ENCODE results near the gene AHNAK2. TPM values are rescaled to one million over a fixed set of nuclear protein-coding genes. Genes with fewer than 3 reads are reported as not detected.
"Not testable (repeated sequence)": the region's sequence is repeated elsewhere in the genome, so short reads cannot be mapped to it uniquely, and the experiment has no call there.

AHNAK2 gene
- total and polyA plus RNA-seq, 3 experiments from 2014 or later = 0.04 TPM; not detected in 2

DNA sequence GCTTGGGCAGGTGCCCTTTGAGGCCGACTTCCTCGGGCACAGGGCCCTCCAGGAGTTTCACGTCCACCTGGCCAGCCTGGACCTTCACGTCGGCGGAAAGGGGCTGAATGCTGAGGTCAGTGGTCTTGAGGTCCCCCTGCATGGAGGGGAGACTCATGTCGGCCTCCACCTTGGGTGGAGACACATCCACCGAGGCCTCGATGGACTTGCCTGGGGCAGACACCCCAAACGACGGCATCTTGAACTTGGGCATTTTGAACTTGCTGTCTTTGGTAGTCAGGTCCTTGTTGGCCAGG, 29.5 kb downstream of the AHNAK2 start:
- POLR2A ChIA-PET = no interaction called here
- Histone ChIP-seq H3K4me1 (ENCODE audit: insufficient read depth, low read length) (no peaks in the 10 kb centered on the region), H3K36me3 (ENCODE audit: insufficient read depth, low read length) (no peaks in the 10 kb centered on the region), H3K9me3 (ENCODE audit: low read length) (no peaks in the 10 kb centered on the region), H3K4me3 (ENCODE audit: low read length) (no peak overlapping the region), H3K27me3 (ENCODE audit: insufficient read depth, low read length, poor library complexity, severe bottlenecking) (no peaks in the 10 kb centered on the region), H3K27ac (ENCODE audit: low read depth, low read length) (no peak overlapping the region)
- H3K4me1 Mint-ChIP-seq = no peaks in the 10 kb centered on the region
- H3K9me3 Mint-ChIP-seq = no peaks in the 10 kb centered on the region
- DNase-seq = no peak
- CTCF ChIA-PET = no interaction called here
- no peaks in the 10 kb centered on the region for H3K36me3 Mint-ChIP-seq
- H3K27me3 Mint-ChIP-seq = peaks cover 0 to 6% of the 10 kb centered on the region in 2 donors
- H3K27ac Mint-ChIP-seq = no peak overlapping the region
- H3K4me3 Mint-ChIP-seq = peak overlapping the region in 1 of 7 donors; percentile 40

GRCh38 chr14:104947881-104948735, 30.1 kb downstream of the AHNAK2 start:
- DNase-seq = peak in 1 of 5 donors; percentile 38
- H3K27me3 ChIP-seq (ENCODE audit: insufficient read depth, low read length, poor library complexity, severe bottlenecking); H3K9me3 Mint-ChIP-seq; H3K4me3 ChIP-seq (ENCODE audit: low read length); H3K4me1 ChIP-seq (ENCODE audit: insufficient read depth, low read length); H3K4me1 Mint-ChIP-seq; H3K27me3 Mint-ChIP-seq; H3K36me3 Mint-ChIP-seq; H3K4me3 Mint-ChIP-seq; CTCF ChIA-PET; H3K9me3 ChIP-seq (ENCODE audit: low read length); POLR2A ChIA-PET; H3K36me3 ChIP-seq (ENCODE audit: insufficient read depth, low read length); H3K27ac Mint-ChIP-seq; H3K27ac ChIP-seq (ENCODE audit: low read depth, low read length): not testable (repeated sequence)

DNA sequence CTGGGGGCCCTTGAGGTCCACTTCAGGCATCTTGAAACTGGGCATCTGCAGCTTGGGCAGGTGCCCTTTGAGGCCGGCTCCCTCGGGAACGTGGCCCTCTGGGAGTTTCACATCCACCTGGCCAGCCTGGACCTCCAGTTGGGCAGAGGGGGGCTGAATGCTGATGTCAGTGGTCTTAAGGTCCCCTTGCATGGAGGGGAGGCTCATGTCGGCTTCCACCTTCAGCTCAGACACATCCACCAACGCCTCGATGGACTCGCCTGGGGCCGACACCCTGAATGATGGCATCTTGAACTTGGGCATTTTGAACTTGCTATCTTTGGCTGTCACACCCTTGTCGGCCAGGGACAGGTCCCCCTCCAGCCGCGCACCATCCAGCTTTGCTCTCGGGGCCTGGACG, 31.0 kb downstream of the AHNAK2 start:
- H3K27me3 ChIP-seq (ENCODE audit: insufficient read depth, low read length, poor library complexity, severe bottlenecking); H3K9me3 Mint-ChIP-seq; H3K27ac Mint-ChIP-seq; H3K27me3 Mint-ChIP-seq; CTCF ChIA-PET; H3K27ac ChIP-seq (ENCODE audit: low read depth, low read length); POLR2A ChIA-PET; H3K4me3 ChIP-seq (ENCODE audit: low read length); H3K4me1 Mint-ChIP-seq; H3K36me3 Mint-ChIP-seq; H3K9me3 ChIP-seq (ENCODE audit: low read length); H3K4me1 ChIP-seq (ENCODE audit: insufficient read depth, low read length); H3K36me3 ChIP-seq (ENCODE audit: insufficient read depth, low read length): not testable (repeated sequence)
- DNase-seq = peak in 1 of 5 donors; percentile 45
- H3K4me3 Mint-ChIP-seq = peak overlapping the region in 1 of 7 donors; percentile 32

GRCh38 chr14:104945986-104946965, 31.9 kb downstream of the AHNAK2 start:
- H3K4me1 ChIP-seq (ENCODE audit: insufficient read depth, low read length); H3K27ac ChIP-seq (ENCODE audit: low read depth, low read length); H3K36me3 Mint-ChIP-seq; H3K27me3 Mint-ChIP-seq; H3K27me3 ChIP-seq (ENCODE audit: insufficient read depth, low read length, poor library complexity, severe bottlenecking); POLR2A ChIA-PET; H3K4me3 Mint-ChIP-seq; H3K36me3 ChIP-seq (ENCODE audit: insufficient read depth, low read length); H3K4me3 ChIP-seq (ENCODE audit: low read length); CTCF ChIA-PET; H3K9me3 ChIP-seq (ENCODE audit: low read length); H3K9me3 Mint-ChIP-seq; H3K27ac Mint-ChIP-seq; H3K4me1 Mint-ChIP-seq: not testable (repeated sequence)
- peak in 1 of 5 donors; percentile 33 for DNase-seq

- H3K27me3 Mint-ChIP-seq; H3K27me3 ChIP-seq (ENCODE audit: insufficient read depth, low read length, poor library complexity, severe bottlenecking); H3K9me3 Mint-ChIP-seq; H3K4me1 Mint-ChIP-seq; H3K4me1 ChIP-seq (ENCODE audit: insufficient read depth, low read length); H3K36me3 Mint-ChIP-seq; H3K27ac Mint-ChIP-seq; H3K9me3 ChIP-seq (ENCODE audit: low read length); H3K4me3 Mint-ChIP-seq; H3K36me3 ChIP-seq (ENCODE audit: insufficient read depth, low read length); CTCF ChIA-PET; H3K27ac ChIP-seq (ENCODE audit: low read depth, low read length); H3K4me3 ChIP-seq (ENCODE audit: low read length); POLR2A ChIA-PET: not testable (repeated sequence)
- DNase-seq = peak in 1 of 5 donors; percentile 39
Measured at GRCh38 chr14:104945266-104945665, 32.9 kb downstream of the AHNAK2 start.

DNA sequence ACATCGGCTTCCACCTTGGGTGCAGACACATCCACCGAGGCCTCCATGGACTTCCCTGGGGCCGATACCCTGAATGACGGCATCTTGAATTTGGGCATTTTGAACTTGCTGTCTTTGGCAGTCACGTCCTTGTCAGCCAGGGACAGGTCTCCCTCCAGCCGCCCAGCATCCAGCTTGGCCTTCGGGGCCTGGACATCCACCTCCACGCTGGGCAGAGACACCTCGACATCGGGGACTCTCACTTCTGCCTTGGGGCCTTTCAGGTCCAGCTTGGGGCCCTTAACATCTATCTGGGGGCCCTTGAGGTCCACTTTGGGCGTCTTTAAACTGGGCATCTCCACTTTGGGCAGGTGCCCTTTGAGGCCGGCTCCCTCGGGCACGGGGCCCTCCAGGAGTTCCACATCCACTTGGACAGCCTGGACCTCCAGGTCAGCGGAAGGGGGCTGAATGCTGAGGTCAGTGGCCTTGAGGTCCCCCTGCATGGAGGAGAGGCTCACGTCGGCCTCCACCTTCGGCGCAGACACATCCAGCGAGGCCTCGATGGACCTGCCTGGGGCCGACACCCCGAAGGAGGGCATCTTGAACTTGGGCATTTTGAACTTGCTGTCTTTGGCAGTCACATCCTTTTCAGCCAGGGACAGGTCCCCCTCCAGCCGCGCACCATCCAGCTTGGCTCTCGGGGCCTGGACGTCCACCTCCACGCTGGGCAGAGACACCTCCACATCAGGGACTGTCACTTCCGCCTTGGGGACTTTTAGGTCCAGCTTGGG, 33.6 kb downstream of the AHNAK2 start:
- H3K4me3 ChIP-seq (ENCODE audit: low read length); H3K27ac ChIP-seq (ENCODE audit: low read depth, low read length); H3K27me3 ChIP-seq (ENCODE audit: insufficient read depth, low read length, poor library complexity, severe bottlenecking); H3K27ac Mint-ChIP-seq; POLR2A ChIA-PET; H3K9me3 ChIP-seq (ENCODE audit: low read length); H3K4me1 ChIP-seq (ENCODE audit: insufficient read depth, low read length); H3K36me3 Mint-ChIP-seq; H3K9me3 Mint-ChIP-seq; H3K36me3 ChIP-seq (ENCODE audit: insufficient read depth, low read length); CTCF ChIA-PET; H3K27me3 Mint-ChIP-seq; H3K4me1 Mint-ChIP-seq; H3K4me3 Mint-ChIP-seq: not testable (repeated sequence)
- DNase-seq = peak in 1 of 5 donors; percentile 41

DNA sequence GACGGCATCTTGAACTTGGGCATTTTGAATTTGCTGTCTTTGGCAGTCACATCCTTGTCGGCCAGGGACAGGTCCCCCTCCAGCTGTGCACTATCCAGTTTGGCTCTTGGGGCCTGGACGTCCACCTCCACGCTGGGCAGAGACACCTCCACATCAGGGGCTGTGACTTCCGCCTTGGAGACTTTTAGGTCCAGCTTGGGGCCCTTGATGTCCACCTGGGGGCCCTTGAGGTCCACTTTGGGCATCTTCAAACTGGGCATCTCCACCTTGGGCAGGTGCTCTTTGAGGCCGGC, 34.2 kb downstream of the AHNAK2 start:
- CTCF ChIA-PET; DNase-seq; H3K9me3 ChIP-seq (ENCODE audit: low read length); H3K4me1 Mint-ChIP-seq; H3K9me3 Mint-ChIP-seq; H3K27ac ChIP-seq (ENCODE audit: low read depth, low read length); H3K27ac Mint-ChIP-seq; H3K27me3 Mint-ChIP-seq; POLR2A ChIA-PET; H3K27me3 ChIP-seq (ENCODE audit: insufficient read depth, low read length, poor library complexity, severe bottlenecking); H3K36me3 ChIP-seq (ENCODE audit: insufficient read depth, low read length); H3K4me3 ChIP-seq (ENCODE audit: low read length); H3K4me3 Mint-ChIP-seq; H3K36me3 Mint-ChIP-seq; H3K4me1 ChIP-seq (ENCODE audit: insufficient read depth, low read length): not testable (repeated sequence)

DNA sequence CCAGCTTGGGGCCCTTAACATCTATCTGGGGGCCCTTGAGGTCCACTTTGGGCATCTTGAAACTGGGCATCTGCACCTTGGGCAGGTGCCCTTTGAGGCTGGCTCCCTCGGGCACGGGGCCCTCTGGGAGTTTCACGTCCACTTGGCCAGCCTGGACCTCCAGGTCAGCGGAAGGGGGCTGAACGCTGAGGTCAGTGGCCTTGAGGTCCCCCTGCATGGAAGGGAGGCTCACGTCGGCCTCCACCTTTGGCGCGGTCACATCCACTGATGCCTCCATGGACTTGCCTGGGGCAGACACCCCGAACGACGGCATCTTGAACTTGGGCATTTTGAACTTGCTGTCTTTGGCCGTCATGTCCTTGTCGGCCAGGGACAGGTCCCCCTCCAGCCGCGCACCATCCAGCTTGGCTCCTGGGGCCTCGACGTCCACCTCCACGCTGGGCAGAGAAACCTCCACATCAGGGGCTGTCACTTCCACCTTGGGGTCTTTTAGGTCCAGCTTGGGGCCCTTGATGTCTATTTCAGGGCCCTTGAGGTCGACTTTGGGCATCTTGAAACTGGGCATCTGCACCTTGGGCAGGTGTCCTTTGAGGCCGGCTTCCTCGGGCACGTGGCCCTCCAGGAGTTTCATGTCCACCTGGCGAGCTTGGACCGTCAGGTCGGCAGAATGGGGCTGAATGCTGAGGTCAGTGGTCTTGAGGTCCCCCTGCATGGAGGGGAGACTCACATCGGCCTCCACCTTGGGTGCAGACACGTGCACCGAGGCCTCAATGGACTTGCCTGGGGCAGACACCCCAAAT, 34.8 kb downstream of the AHNAK2 start:
- H3K9me3 ChIP-seq (ENCODE audit: low read length); H3K4me1 Mint-ChIP-seq; H3K4me3 Mint-ChIP-seq; H3K36me3 Mint-ChIP-seq; H3K27me3 ChIP-seq (ENCODE audit: insufficient read depth, low read length, poor library complexity, severe bottlenecking); H3K4me3 ChIP-seq (ENCODE audit: low read length); H3K36me3 ChIP-seq (ENCODE audit: insufficient read depth, low read length); POLR2A ChIA-PET; CTCF ChIA-PET; H3K9me3 Mint-ChIP-seq; H3K27ac Mint-ChIP-seq; H3K27ac ChIP-seq (ENCODE audit: low read depth, low read length); H3K27me3 Mint-ChIP-seq; H3K4me1 ChIP-seq (ENCODE audit: insufficient read depth, low read length): not testable (repeated sequence)
- DNase-seq = peak in 1 of 5 donors; percentile 44
